Hepatic stellate cell (primary cell): ENCODE measurements around the gene CCDC200.
"Not testable (repeated sequence)": the region's sequence is repeated elsewhere in the genome, so short reads cannot be mapped to it uniquely, and the experiment has no call there.

Experiments
- DNase-seq: peaks from one replicate; pipeline ENCODE4 v3.0.0; 2011; ENCODE audit warnings: low spot score

CCDC200 gene

GRCh38 chr17:43216369-43216761 lies 12.1 kb downstream of the CCDC200 start:
- DNase-seq = no peak

- DNase-seq = no peak
Observed at GRCh38 chr17:43215341-43215740, 13.1 kb downstream of the CCDC200 start.

DNA sequence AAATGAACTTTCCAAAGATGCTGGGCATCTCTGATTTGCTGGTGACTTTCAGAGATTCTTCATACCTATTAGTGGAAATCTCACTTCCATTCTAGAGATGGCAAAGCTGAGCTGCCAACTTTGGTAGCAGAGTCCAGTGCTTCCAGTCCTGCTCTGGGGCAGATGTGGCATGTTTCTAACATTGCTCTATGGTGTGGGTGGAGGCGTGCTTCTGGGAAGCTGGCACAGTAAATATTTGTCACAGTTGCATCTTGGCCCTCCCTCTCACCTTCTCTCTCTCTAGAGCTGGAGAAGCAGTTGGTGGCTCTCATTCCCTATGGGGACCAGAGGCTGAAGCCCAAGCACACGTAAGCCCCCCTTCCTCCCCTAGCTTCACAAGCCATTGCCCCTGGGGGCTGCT lies 14.9 kb downstream of the CCDC200 start:
- DNase-seq = no peak

GRCh38 chr17:43212641-43213490 lies 15.6 kb downstream of the CCDC200 start:
- no peak for DNase-seq

DNA sequence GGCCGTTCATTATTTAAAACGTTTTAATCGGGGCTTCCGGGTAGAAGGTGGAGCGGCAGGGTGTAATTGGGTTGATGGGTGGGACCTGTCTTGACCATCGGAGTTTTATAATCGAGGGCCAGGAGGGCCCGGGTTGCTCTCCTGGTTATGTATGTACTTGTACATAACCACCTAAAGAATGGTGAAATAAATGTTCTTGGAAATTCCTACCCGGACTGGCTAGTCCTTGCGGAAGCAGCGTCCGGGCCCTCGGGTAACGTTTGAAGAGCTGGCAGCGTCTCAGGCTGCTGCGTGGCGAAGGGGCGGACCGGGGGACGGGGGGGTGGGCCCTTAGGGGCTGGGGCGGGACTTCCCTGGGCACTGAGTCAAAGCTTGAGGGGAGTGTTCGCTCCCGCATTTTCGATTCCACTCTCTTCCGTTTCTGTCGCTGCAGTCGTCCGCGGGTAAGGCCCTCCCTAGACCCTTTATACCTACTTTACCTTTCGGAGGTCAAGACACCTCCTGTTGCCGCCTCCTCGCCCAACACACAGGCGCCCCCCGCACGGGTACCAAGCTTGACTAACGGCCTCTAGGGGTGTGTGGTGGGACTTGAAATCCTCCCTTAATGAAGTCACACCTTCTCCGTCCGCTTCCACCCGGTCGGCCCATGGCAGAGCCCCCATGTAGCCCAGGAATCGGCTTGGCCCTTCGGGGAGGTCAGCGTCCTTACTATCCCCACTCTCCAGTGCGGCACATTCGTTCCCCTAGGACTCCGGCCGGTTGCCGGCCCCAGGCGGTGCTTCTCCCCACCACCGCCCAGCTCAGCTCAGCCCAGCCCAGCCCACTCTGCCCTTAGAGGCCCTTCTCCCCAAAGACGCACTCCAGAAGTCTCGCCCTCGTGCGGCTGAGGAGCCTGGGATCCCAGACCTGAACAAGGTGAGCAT lies 16.7 kb downstream of the CCDC200 start, which contains the start of gene TMEM106A:
Gene TMEM106A, plus strand, starts transcription at position 396 of the 923 bp plus-strand sequence. CDS start 1,167 bp downstream, outside the sequence.
- DNase-seq = peak; percentile 95

DNA sequence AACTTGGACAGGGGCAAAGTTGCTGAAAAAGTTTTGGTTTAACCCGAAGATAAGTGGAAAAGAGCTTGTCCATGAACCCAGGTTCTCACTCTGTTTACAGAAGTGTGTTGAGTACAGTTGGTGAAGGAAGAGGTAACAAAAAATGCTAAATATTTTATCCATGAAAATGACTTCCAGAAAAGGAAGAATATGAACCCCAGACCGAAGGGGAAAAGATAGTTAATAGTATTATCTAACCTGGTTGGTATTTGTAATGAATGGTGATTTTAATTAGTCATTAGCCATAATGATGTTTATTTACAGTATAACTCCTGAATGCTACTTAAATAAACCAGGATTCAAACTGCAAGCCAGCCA lies 17.3 kb downstream of the CCDC200 start:
- DNase-seq = no peak

- no peak for DNase-seq
Observed at GRCh38 chr17:43210576-43210975, 17.8 kb downstream of the CCDC200 start.

GRCh38 chr17:43203013-43203412 lies 25.4 kb downstream of the CCDC200 start:
- not testable (repeated sequence) for DNase-seq

GRCh38 chr17:43200127-43200526 lies 28.3 kb downstream of the CCDC200 start:
- DNase-seq = no peak

DNA sequence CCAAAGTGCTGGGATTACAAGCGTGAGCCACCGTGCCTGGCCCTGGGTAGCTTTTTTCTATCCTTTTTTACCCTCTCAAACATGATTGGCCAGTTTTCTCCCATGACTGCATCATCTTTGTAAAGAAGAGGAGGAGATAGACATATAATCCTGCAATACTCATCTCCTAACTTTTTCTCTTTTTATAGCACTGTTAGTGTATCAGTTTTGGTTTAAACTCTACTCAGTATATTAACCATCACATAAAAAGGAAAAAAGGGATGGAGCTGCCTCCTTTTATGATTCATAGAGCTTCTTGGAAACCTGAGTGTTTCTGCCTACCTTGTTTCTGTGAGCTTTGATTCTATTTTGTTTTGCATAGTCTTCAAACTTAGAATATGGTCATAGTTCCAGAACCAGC lies 28.8 kb downstream of the CCDC200 start:
- no peak for DNase-seq

GRCh38 chr17:43193251-43193650 lies 35.2 kb downstream of the CCDC200 start:
- DNase-seq = no peak

GRCh38 chr17:43186656-43187055 lies 41.8 kb downstream of the CCDC200 start:
- not testable (repeated sequence) for DNase-seq

GRCh38 chr17:43183921-43184320 lies 44.5 kb downstream of the CCDC200 start:
- DNase-seq = no peak

DNA sequence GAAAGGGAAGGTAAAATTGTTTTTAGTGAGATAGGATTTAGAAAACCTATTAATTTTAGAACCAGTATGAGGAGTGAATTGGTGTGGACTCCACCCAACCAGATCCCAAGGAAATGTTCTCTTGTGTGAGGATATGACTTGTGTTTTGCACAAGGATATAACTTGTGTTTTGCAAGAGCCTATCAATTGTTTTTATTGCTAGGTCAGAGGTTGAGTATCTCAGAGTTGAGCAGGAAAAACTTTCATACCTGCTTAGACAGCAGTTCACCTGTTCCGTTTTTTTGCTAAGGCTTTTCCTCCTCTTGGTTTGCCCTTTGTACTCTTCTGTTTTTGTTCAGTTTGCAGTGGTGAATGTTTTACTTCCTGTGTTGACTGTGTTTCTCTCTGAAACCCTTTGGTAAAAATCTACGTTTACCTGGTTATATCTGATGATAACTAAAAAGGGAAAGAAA lies 52.3 kb downstream of the CCDC200 start:
- DNase-seq = no peak

DNA sequence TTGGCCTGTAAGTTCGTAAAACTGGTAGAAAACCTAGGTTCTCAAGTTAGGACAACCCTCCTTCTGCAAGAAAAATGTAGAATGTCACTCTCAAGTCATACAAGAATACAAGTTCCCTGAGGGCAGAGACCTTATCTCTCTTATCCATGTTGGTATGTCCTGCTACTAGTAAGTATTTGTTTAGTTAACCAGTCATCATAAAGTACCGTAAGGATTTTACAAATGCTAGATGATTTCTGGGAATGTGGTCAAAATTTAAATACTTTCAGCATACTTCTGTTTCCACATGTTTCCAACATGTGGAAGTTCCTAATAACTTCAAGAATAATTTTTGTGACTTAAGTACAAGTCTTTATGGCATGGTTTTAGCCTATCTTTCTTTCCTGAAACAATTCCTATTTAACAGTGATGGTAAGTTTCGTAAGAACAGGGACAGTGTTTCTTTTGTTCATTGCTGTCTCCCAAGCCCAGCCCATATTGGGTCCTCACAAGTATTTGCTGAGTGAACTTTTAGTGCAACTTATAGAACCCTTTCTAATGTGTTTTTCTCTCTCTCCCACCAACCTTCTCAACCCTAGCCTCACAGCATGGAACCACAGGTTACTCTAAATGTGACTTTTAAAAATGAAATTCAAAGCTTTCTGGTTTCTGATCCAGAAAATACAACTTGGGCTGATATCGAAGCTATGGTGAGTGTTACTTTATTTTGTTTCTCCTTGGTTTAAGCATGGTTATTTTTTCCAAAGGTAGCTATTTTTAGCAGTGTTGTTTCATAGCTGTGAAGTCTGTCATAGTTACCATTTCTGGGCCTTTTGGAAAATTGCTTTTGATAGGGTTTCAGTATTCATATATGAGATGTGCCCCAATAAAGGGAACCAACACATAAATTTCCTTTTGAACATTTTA lies 53.0 kb downstream of the CCDC200 start:
- DNase-seq = peak; percentile 48

GRCh38 chr17:43171586-43172487 lies 56.6 kb downstream of the CCDC200 start:
- DNase-seq = peak; percentile 65
